H1 (cell line): ENCODE measurements around the gene GRIFIN. TPM values are rescaled to one million over a fixed set of nuclear protein-coding genes. Genes with fewer than 3 reads are reported as not detected.
A peak's percentile ranks its signal among the peaks of the same experiment; 100 is the strongest.

ENCODE experiments used
- CTCF ChIA-PET: fragments of 300-600 bp; sonication (Branson Sonifier 250); formaldehyde crosslinking; loops from one replicate; lab custom pipeline; 2021; ENCODE audit not compliant: partially characterized antibody; lab: Charles Lee
- POLR2A ChIA-PET: fragments of 300-600 bp; sonication (Branson Sonifier 250); formaldehyde crosslinking; loops from one replicate; lab custom pipeline; 2021; ENCODE audit warnings: inconsistent platforms; ENCODE audit not compliant: partially characterized antibody; lab: Charles Lee
- DNase-seq, 2 experiments: peaks; one replicate each; pipeline versions ENCODE4 v3.0.0 to v3.0.0-alpha.2; 2010 to 2022; ENCODE audit warnings: low spot score in 2 of 2, low read depth in 1 of 2, mixed read lengths in 1 of 2
- FAIRE-seq: peaks from 2 replicates; lab custom pipeline; 2011; peaks lifted over from hg19 to GRCh38; lab: Jason Lieb, UNC
- H2AFZ ChIP-seq: 2 replicates; pipeline ENCODE4 v1.8.1; 2012; ENCODE audit warnings: low read length, inconsistent platforms
- H2AK5ac ChIP-seq: 2 replicates; pipeline ENCODE4 v1.6.1; 2013; ENCODE audit warnings: low read depth, low read length
- H2BK120ac ChIP-seq: replicated peaks from 2 replicates; pipeline ENCODE3; 2013; ENCODE audit warnings: low read depth, low read length, inconsistent platforms
- H2BK12ac ChIP-seq: 2 replicates; pipeline ENCODE4 v1.6.1; 2013; ENCODE audit warnings: low read depth, low read length
- H2BK15ac ChIP-seq: 2 replicates; pipeline ENCODE4 v1.6.1; 2013; ENCODE audit warnings: low read length
- H2BK20ac ChIP-seq: 2 replicates; pipeline ENCODE4 v1.6.1; 2013; ENCODE audit warnings: low read length
- H2BK5ac ChIP-seq: 2 replicates; pipeline ENCODE4 v1.6.1; 2013; ENCODE audit warnings: low read depth, low read length
- H3K14ac ChIP-seq: 2 replicates; pipeline ENCODE4 v1.6.1; 2013; ENCODE audit warnings: inconsistent platforms; ENCODE audit not compliant: insufficient read length
- H3K18ac ChIP-seq: 2 replicates; pipeline ENCODE4 v1.6.1; 2013; ENCODE audit warnings: low read length; ENCODE audit errors: extremely low read depth
- H3K23ac ChIP-seq: 2 replicates; pipeline ENCODE4 v1.6.1; 2013; ENCODE audit warnings: inconsistent platforms; ENCODE audit not compliant: insufficient read length
- H3K23me2 ChIP-seq: 2 replicates; pipeline ENCODE4 v1.6.1; 2013; ENCODE audit warnings: low read depth, low read length
- H3K27ac ChIP-seq: 2 replicates; pipeline ENCODE4 v1.6.1; 2011; ENCODE audit warnings: low read depth, low read length, inconsistent platforms
- H3K27me3 ChIP-seq, 4 experiments: replicated peaks in 1 of 4; 1 replicate in 1 of 4; 2 replicates in 3 of 4; pipeline versions ENCODE4 v1.6.1 to v1.8.1; 2011 to 2013; ENCODE audit warnings: low read length in 3 of 4, mild to moderate bottlenecking in 3 of 4, inconsistent platforms in 2 of 4, mixed read lengths in 2 of 4, moderate library complexity in 1 of 4; ENCODE audit not compliant: control insufficient read depth in 3 of 4, insufficient read depth in 3 of 4; ENCODE audit errors: extremely low read depth in 1 of 4
- H3K36me3 ChIP-seq, 4 experiments: 2 replicates each; pipeline versions ENCODE4 v1.6.1 to v1.8.1; 2011 to 2013; ENCODE audit warnings: mild to moderate bottlenecking in 4 of 4, low read length in 3 of 4, moderate library complexity in 2 of 4, control low read depth in 1 of 4, inconsistent platforms in 1 of 4; ENCODE audit not compliant: insufficient read depth in 4 of 4, control insufficient read depth in 2 of 4
- H3K4ac ChIP-seq: replicated peaks from 2 replicates; pipeline ENCODE3; 2013; ENCODE audit warnings: low read length, low read depth, mixed read lengths, inconsistent platforms; ENCODE audit not compliant: insufficient read length
- H3K4me1 ChIP-seq, 4 experiments: replicated peaks in 1 of 4; 1 replicate in 1 of 4; 2 replicates in 3 of 4; pipeline versions ENCODE4 v1.6.1 to v1.8.1; 2011 to 2013; ENCODE audit warnings: low read length in 3 of 4, inconsistent platforms in 2 of 4, mixed read lengths in 1 of 4; ENCODE audit not compliant: insufficient read depth in 4 of 4, control insufficient read depth in 3 of 4
- H3K4me2 ChIP-seq, 2 experiments: 2 replicates each; pipeline versions ENCODE4 v1.6.1 to v1.8.1; 2011 to 2013; ENCODE audit warnings: low read depth in 2 of 2, low read length in 2 of 2, control low read depth in 1 of 2, inconsistent platforms in 1 of 2, mild to moderate bottlenecking in 1 of 2; ENCODE audit not compliant: insufficient read depth in 1 of 2
- H3K4me3 ChIP-seq, 4 experiments: fragments of 200-600, 300-600 bp in 1 of 4; sonication (generic), shearing (Covaris generic), sonication (Bioruptor Twin) in 1 of 4; 2 replicates each; pipeline versions ENCODE4 v1.5.1 to v1.8.1; 2011 to 2016; ENCODE audit warnings: low read length in 4 of 4, low read depth in 3 of 4, control low read depth in 2 of 4, inconsistent platforms in 2 of 4, mild to moderate bottlenecking in 2 of 4, mixed read lengths in 1 of 4, moderate library complexity in 1 of 4; ENCODE audit not compliant: insufficient read depth in 2 of 4; ENCODE audit errors: extremely low read depth in 1 of 4
- H3K56ac ChIP-seq: replicated peaks from 2 replicates; pipeline ENCODE3; 2013; ENCODE audit warnings: low read depth, mild to moderate bottlenecking, mixed read lengths, low read length, inconsistent platforms; ENCODE audit not compliant: insufficient read length
- H3K79me1 ChIP-seq: 2 replicates; pipeline ENCODE4 v1.6.1; 2013; ENCODE audit warnings: low read depth, low read length, control low read depth
- H3K79me2 ChIP-seq, 2 experiments: 2 replicates each; pipeline versions ENCODE4 v1.6.1 to v1.8.1; 2012 to 2013; ENCODE audit warnings: low read length in 2 of 2, mild to moderate bottlenecking in 2 of 2, inconsistent platforms in 1 of 2; ENCODE audit not compliant: insufficient read depth in 2 of 2, control insufficient read depth in 1 of 2
- H3K9ac ChIP-seq, 4 experiments: replicated peaks in 1 of 4; 1 replicate in 1 of 4; 2 replicates in 3 of 4; pipeline versions ENCODE4 v1.6.1 to v1.8.1; 2011 to 2013; ENCODE audit warnings: low read depth in 3 of 4, low read length in 3 of 4, control low read depth in 2 of 4, mild to moderate bottlenecking in 2 of 4, moderate library complexity in 2 of 4, inconsistent platforms in 1 of 4; ENCODE audit errors: extremely low read depth in 1 of 4
- H3K9me3 ChIP-seq, 2 experiments: 2 replicates each; pipeline versions ENCODE4 v1.6.1 to v1.8.1; 2012 to 2013; ENCODE audit warnings: mild to moderate bottlenecking in 2 of 2, moderate library complexity in 2 of 2, control low read depth in 1 of 2, inconsistent platforms in 1 of 2, low read depth in 1 of 2, low read length in 1 of 2, mixed read lengths in 1 of 2; ENCODE audit not compliant: insufficient read depth in 2 of 2
- H4K20me1 ChIP-seq, 2 experiments: replicated peaks in 1 of 2; 2 replicates each; pipeline versions ENCODE3 to v1.8.1; 2011 to 2013; ENCODE audit warnings: inconsistent platforms in 2 of 2, low read length in 2 of 2, mild to moderate bottlenecking in 1 of 2; ENCODE audit not compliant: insufficient read depth in 2 of 2, control insufficient read depth in 1 of 2
- H4K5ac ChIP-seq: 2 replicates; pipeline ENCODE4 v1.6.1; 2013; ENCODE audit warnings: low read length, low read depth, mixed read lengths, inconsistent platforms; ENCODE audit not compliant: insufficient read length
- H4K8ac ChIP-seq: 2 replicates; pipeline ENCODE4 v1.8.0; 2013; ENCODE audit warnings: mild to moderate bottlenecking, moderate library complexity, low read length, inconsistent platforms; ENCODE audit not compliant: insufficient read depth; ENCODE audit errors: extremely low read depth
- H4K91ac ChIP-seq: replicated peaks from 2 replicates; pipeline ENCODE3; 2013; ENCODE audit warnings: low read length, mixed read lengths, inconsistent platforms; ENCODE audit not compliant: insufficient read length
- CHD2 ChIP-seq: IDR thresholded peaks from 2 replicates; pipeline ENCODE4 v1.6.1; 2012; ENCODE audit warnings: low read length, improper control_type of control experiment
- E2F6 ChIP-seq: IDR thresholded peaks from 2 replicates; pipeline ENCODE4 v1.6.1; 2012; ENCODE audit warnings: inconsistent platforms
- EP300 ChIP-seq, 2 experiments: IDR thresholded peaks; 1 replicate in 1 of 2; 2 replicates in 1 of 2; pipeline ENCODE4 v1.6.1; 2011 to 2012; ENCODE audit warnings: low read depth in 2 of 2, low read length in 2 of 2, mild to moderate bottlenecking in 2 of 2, borderline replicate concordance in 1 of 2, inconsistent platforms in 1 of 2, moderate library complexity in 1 of 2
- GABPA ChIP-seq: IDR thresholded peaks from 2 replicates; pipeline ENCODE4 v1.6.1; 2011; ENCODE audit warnings: mild to moderate bottlenecking, low read length, moderate library complexity, borderline replicate concordance; ENCODE audit not compliant: insufficient read depth
- HDAC2 ChIP-seq, 2 experiments: fragments of 300-600 bp in 1 of 2; sonication (generic) in 1 of 2; IDR thresholded peaks; 2 replicates each; pipeline ENCODE4 v1.6.1; 2011 to 2012; ENCODE audit warnings: low read depth in 2 of 2, low read length in 2 of 2, mild to moderate bottlenecking in 2 of 2, moderate library complexity in 2 of 2, borderline replicate concordance in 1 of 2, inconsistent platforms in 1 of 2
- HDAC6 ChIP-seq: IDR thresholded peaks from one replicate; pipeline ENCODE4 v1.7.1; 2012; ENCODE audit warnings: low read depth, mild to moderate bottlenecking, inconsistent platforms, low read length, moderate library complexity
- KDM1A ChIP-seq: fragments of 200-600, 300-600 bp; sonication (generic); IDR thresholded peaks from 2 replicates; pipeline ENCODE4 v1.7.1; 2016; ENCODE audit warnings: mild to moderate bottlenecking, low read length, borderline replicate concordance
- KDM5A ChIP-seq: fragments of 200-600 bp; IDR thresholded peaks from 2 replicates; pipeline ENCODE4 v1.7.1; 2012; ENCODE audit warnings: mild to moderate bottlenecking, low read length, inconsistent platforms, mixed read lengths
- PHF8 ChIP-seq: fragments of 200-600 bp; sonication (generic); conservative IDR thresholded peaks from 2 replicates; pipeline ENCODE4 v1.7.1; 2012; ENCODE audit warnings: low read depth, mild to moderate bottlenecking, inconsistent platforms, low read length, moderate library complexity
- SIX5 ChIP-seq: IDR thresholded peaks from 2 replicates; pipeline ENCODE4 v1.6.1; 2011; ENCODE audit warnings: mild to moderate bottlenecking, low read depth, low read length
- SP1 ChIP-seq: IDR thresholded peaks from 2 replicates; pipeline ENCODE4 v1.6.1; 2011; ENCODE audit warnings: low read depth, low read length
- SUZ12 ChIP-seq: fragments of 200-600 bp; sonication (generic); IDR thresholded peaks from 2 replicates; pipeline ENCODE4 v1.6.1; 2012; ENCODE audit warnings: mild to moderate bottlenecking, inconsistent platforms, low read length, moderate library complexity, mixed read lengths
- WGBS, 2 experiments: shearing (Covaris generic) in 1 of 2; methylation state at CpG; one replicate each; pipeline versions ENCODE4 v1.1.6 to v1.1.7; 2013 to 2015; ENCODE audit warnings: low lambda C conversion rate in 2 of 2, mixed read lengths in 2 of 2, inconsistent platforms in 1 of 2, low coverage in 1 of 2, missing lambda C conversion rate in 1 of 2; ENCODE audit not compliant: insufficient replicate concordance in 2 of 2, insufficient coverage in 1 of 2, insufficient read length in 1 of 2; ENCODE audit errors: extremely low coverage in 1 of 2, missing lambda C conversion rate in 1 of 2; 5-methylcytosine and 5-hydroxymethylcytosine counted together
- polyA plus RNA-seq, 7 experiments: library from polyadenylated mRNA; depleted of rRNA in 3 of 7; stranded (reverse) in 5 of 7; unstranded in 2 of 7; fragments of >200 nt in 5 of 7; fragments of 200-250 nt in 2 of 7; gene quantifications; 1 replicate in 5 of 7; 2 replicates in 1 of 7; 4 replicates in 1 of 7; pipeline versions ENCODE4 v1.2.1 to v1.2.3, GENCODE V29; 2011 to 2013; ENCODE audit warnings: missing spikeins in 2 of 7, mixed read lengths in 2 of 7
- total RNA-seq: library from RNA; stranded (reverse); fragmentation: NEBNext Ultra II Directional; extraction: Animal tissue kit (Norgen Biotek cat#: 25700); gene quantifications from 2 replicates; pipeline ENCODE4 v1.2.1, GENCODE V29; 2021

Gene GRIFIN
- total and polyA plus RNA-seq, 2 of the 8 experiments (the other 6 are each of a cell fraction or from before 2014, with no cell fraction given): not detected

- DNase-seq (no peak), FAIRE-seq (no peak)
- no peak overlapping the region for H3K56ac ChIP-seq
- H3K23ac ChIP-seq: no peak overlapping the region
- no peak overlapping the region for H3K4me3 ChIP-seq
- H3K9ac ChIP-seq: no peak overlapping the region
- H4K5ac ChIP-seq: no peak overlapping the region
- no peak overlapping the region for H2BK120ac ChIP-seq
- 87% methylated on average over 8 of the region's 12 CpGs; no CpG with 5 or more reads in 1 of the 2 experiments for WGBS, 2 experiments
- H3K4me1 ChIP-seq: peaks cover 0 to 15% (median 7%) of the 10 kb centered on the region in 4 experiments; a peak in 5 of 7 replicates
- H3K4ac ChIP-seq: no peak overlapping the region
- H3K36me3 ChIP-seq: no peaks in the 10 kb centered on the region
- H3K18ac ChIP-seq: no peak overlapping the region
- H3K9me3 ChIP-seq: no peaks in the 10 kb centered on the region
- no peak overlapping the region for H4K8ac ChIP-seq
- no peaks in the 10 kb centered on the region for H3K79me1 ChIP-seq
- POLR2A ChIA-PET: interaction anchor here (1.3 kb wide), 1 partner anchor 13 kb away, joined by 3 read pairs; no protein-coding TSS in a partner anchor
- no peak overlapping the region for H2BK5ac ChIP-seq
- no peak overlapping the region for H3K4me2 ChIP-seq
- peak overlapping the region; percentile 4 for H4K91ac ChIP-seq
- peaks cover 0 to 4% of the 10 kb centered on the region in 2 experiments for H4K20me1 ChIP-seq
- no peak overlapping the region for H2AFZ ChIP-seq
- H3K27ac ChIP-seq: no peak overlapping the region
- H2AK5ac ChIP-seq: peak overlapping the region; percentile 17; the same call in 1 of the 2 replicates
- peaks cover 0 to under 1% (median 0%) of the 10 kb centered on the region in 4 experiments; a peak in 1 of 7 replicates for H3K27me3 ChIP-seq
- H2BK12ac ChIP-seq: peak overlapping the region; percentile 80; the same call in 1 of the 2 replicates
- peaks cover 12% of the 10 kb centered on the region; the same call in 1 of the 2 replicates for H3K23me2 ChIP-seq
- peak overlapping the region; percentile 2; the same call in 1 of the 2 replicates for H2BK15ac ChIP-seq
- H3K79me2 ChIP-seq: no peaks in the 10 kb centered on the region
- no peak overlapping the region for H2BK20ac ChIP-seq
- H3K14ac ChIP-seq: no peak overlapping the region
- CTCF ChIA-PET: interaction anchor here (1.2 to 1.7 kb wide), 3 partner anchors 9 to 23 kb away, joined by 3 to 5 read pairs (median 3); no protein-coding TSS in a partner anchor
- TF ChIP-seq HDAC2 (IDR thresholded peaks at IDR 0.05; ENCODE audit: borderline replicate concordance in 1 of 2, low read depth in 2 of 2, low read length in 2 of 2): no peak
- no peak for TF ChIP-seq PHF8
- no peak for TF ChIP-seq GABPA
- TF ChIP-seq KDM1A: no peak
- no peak for TF ChIP-seq EP300 (IDR thresholded peaks at IDR 0.05; ENCODE audit: borderline replicate concordance in 1 of 2, low read depth in 2 of 2, low read length in 2 of 2)
- no peak for TF ChIP-seq SUZ12
- TF ChIP-seq HDAC6: no peak
- no peak for TF ChIP-seq E2F6
- TF ChIP-seq SIX5: no peak
- no peak for TF ChIP-seq CHD2
- no peak for TF ChIP-seq SP1
- TF ChIP-seq KDM5A: no peak
These were observed 36.0 kb upstream of the GRIFIN start for GRCh38 chr7:2512179-2512661.
